GM19043 (cell line): Measurements from ENCODE around the gene IGF2BP2.
"Not testable (repeated sequence)": the region's sequence is repeated elsewhere in the genome, so short reads cannot be mapped to it uniquely, and the experiment has no call there.

ENCODE experiments used
- ATAC-seq: cut with Tn5 transposase; IDR thresholded peaks from one replicate; pipeline ENCODE4 v1.9.1; 2021; ENCODE audit warnings: low read depth; ENCODE audit not compliant: unreplicated experiment

The IGF2BP2 gene

GRCh38 chr3:185649414-185649813 is 175.4 kb downstream of the IGF2BP2 start:
- ATAC-seq = no peak

- ATAC-seq = no peak
Observed at GRCh38 chr3:185648396-185648795, 176.4 kb downstream of the IGF2BP2 start.

DNA sequence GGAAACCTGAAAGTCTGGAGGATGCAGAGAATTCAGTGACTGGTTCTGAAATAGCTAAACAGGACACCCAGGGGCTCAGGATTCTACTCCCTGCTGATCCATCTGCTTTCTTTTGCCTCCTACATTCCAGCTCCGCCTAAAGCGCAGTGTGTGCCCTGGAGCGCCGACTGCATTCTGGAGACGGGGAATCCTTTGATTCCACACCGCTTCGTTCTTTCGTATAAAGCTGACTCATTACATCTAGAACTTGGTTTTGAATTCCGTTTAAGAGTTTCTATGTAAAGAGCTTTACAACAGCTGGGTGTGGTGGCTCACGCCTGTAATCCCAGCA is 177.0 kb downstream of the IGF2BP2 start:
- ATAC-seq = no peak

DNA sequence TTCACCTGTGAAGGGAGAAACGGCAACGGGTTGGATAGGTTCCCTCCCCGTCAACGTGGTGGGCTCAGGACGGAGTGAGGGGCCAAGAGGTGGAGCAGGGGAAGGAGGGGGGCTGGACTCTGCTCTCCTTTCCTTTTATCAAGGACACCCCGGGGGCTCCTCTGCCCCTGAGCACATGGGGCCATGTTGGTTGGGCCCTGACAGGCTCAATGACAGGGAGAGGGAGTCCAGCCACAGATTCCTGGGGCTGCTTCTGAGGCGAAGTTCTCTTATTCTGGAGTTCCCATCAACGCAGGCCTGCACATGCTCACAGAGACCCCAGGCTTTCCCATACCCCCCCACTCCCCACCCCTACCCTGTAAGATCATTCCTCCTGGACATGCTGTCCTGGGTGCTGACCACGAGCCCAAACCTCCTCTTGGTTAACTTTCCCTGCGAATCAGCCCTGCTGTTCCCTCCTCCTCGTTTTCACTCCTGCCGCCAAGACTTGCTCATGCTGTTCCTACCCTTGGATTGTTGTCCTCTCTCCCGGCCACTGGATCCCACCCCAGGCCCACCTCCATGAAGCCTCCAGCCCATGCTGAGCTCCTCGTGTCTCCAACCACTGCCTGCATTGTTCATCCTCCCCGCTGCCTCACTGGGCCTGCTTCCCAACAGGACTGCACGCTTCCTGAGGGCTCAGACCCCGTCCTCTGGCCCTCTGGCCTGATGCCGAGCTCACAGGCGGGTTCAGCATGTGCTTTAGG is 177.5 kb downstream of the IGF2BP2 start:
- no peak for ATAC-seq

- no peak for ATAC-seq
Observed at GRCh38 chr3:185646382-185647133, 178.3 kb downstream of the IGF2BP2 start.

- ATAC-seq = no peak
Observed at GRCh38 chr3:185645596-185646381, 179.1 kb downstream of the IGF2BP2 start.

DNA sequence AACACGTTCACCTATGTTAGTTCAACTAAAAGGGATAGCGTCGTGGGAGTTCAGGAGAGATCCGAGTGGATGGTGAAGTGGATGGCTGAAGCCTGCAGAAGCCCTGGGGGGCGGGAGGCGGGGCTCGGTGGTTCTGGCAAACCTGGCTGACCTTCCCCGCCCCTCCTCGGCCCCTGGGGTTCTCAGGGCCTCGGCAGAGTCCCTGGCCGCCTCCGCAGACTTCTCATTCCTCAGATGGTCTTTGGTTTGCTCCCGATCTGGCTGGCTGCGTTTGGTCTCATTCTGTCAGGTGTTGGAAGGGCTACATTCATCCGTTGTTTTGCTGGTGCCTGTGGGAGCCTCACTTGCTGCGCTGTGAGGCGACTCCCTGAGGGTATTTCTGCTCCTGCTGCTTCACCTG is 179.7 kb downstream of the IGF2BP2 start:
- ATAC-seq = not testable (repeated sequence)

GRCh38 chr3:185640308-185640707 is 184.5 kb downstream of the IGF2BP2 start:
- ATAC-seq = no peak

- ATAC-seq = no peak
Observed at GRCh38 chr3:185639632-185640206, 185.1 kb downstream of the IGF2BP2 start.

GRCh38 chr3:185638651-185639050 is 186.2 kb downstream of the IGF2BP2 start:
- not testable (repeated sequence) for ATAC-seq

- no peak for ATAC-seq
Observed at GRCh38 chr3:185637388-185637787, 187.5 kb downstream of the IGF2BP2 start.

DNA sequence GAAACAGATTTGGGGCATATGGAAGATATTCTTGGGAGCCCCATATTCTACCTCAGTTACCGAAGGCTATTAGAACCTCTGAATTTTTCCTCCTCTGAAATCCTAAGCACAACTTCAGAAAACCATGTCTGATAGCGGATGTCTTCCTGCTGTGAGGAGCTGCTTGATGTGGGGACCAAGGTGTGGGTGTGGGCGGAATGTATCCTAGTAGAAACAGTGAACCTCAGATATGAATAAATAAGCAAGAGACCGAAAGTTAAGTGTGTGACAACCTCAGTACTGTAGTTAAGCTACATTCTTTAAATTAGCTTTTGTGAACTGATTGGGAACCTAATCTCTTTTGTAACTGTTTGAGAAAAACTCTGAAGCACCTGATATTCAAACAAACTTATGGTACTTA is 191.8 kb downstream of the IGF2BP2 start:
- no peak for ATAC-seq

DNA sequence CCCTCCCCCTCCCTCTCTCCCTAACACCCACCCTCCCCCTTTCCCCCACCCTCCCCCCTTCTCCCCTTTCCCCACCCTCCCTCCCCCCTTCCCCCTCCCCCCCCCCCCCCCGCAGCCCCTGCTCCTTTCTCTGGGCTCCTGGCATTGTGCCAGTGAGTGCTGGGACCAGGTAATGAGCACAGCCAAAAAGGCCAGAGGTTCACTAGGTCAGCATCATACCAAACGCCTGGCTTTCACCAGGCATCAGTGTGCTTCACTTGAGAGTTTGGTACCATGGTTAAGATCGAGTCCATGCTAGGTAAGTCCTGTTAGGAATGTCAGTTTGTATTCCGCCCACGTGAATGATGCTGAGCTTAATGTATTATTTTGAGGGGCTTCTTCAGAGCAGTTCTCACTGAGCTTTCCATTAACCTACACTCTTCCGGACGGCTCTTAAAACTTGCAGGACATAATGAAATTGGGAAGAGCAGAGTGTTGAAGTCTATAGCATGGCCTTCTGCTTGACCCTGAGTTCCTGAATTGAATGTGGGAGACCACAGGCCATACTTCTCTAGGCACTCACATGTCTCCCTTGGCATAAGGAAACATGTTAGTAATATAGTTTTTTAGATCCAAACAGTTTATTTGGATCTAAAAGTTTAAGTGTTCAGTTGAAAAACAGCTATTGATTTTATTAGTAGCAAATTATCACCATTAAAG is 193.2 kb downstream of the IGF2BP2 start:
- no peak for ATAC-seq

DNA sequence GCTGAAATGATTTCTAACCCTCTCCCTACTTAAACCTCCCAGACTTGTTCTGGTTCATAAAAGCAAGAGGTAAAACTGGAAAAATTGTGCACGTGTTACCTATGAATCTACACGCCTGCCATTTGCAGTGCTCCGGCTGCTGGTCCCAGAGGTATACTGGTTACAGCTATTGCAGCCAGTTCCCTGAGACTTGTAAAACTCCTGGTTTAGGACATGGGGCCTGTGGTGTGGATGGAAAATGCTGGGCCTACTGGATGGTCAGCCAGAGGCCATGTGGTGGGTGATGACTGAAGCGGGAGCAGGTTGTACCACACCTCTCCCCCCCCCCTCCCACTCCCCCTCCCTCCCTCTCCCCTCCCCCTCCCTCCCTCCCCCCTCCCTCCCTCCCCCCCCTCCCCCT is 193.7 kb downstream of the IGF2BP2 start:
- no peak for ATAC-seq

- no peak for ATAC-seq
Observed at GRCh38 chr3:185630182-185630622, 194.6 kb downstream of the IGF2BP2 start.

- ATAC-seq = no peak
Observed at GRCh38 chr3:185629554-185630181, 195.2 kb downstream of the IGF2BP2 start.

DNA sequence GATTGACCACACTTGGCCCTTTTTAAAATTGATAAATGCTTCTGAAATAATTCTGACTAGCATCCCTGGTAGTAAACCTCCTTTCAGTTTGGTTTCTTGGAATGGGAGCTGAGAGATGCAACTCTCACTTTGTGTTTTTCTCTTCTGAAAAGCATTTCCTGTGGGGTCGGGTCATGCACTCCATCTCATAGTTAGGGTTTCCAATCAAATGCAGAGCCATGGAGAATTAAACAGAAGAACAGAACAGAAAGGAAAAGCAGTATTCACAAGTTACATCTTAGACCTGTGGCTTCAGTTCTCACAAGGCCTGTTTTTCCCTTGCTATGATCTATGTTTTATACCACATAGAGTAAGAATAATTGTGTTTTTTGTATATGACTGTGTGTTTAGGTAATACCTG is 199.1 kb downstream of the IGF2BP2 start:
- no peak for ATAC-seq

GRCh38 chr3:185623939-185624665 is 200.7 kb downstream of the IGF2BP2 start:
- no peak for ATAC-seq

DNA sequence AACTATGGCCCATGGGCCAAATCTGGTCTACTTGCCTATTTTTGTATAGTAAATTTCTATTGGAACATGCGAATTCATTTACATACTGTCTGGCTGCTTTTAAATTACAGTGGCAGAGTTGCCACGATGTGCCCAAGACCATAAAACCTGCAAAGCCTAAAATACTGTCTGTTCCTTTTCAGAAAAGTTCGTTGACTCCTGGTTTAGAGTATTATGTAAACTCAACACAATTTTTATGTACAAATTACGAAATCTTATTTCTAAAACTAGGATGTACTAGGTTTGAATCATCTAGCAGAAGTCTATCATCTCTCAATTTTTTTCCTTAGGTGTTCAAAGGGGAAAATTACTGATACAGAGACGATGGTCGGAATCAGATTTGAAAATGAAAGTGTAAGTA is 211.8 kb downstream of the IGF2BP2 start:
- ATAC-seq = no peak
